NCI-H774 (cell line): ENCODE measurements around the gene EFCC1.

ENCODE experiments used
- DNase-seq: peaks from one replicate; lab custom pipeline; 2025; lab: John Stamatoyannopoulos, UW

Gene EFCC1

GRCh38 chr3:129014793-129015345, 13.8 kb downstream of the EFCC1 start:
- DNase-seq = no peak

DNA sequence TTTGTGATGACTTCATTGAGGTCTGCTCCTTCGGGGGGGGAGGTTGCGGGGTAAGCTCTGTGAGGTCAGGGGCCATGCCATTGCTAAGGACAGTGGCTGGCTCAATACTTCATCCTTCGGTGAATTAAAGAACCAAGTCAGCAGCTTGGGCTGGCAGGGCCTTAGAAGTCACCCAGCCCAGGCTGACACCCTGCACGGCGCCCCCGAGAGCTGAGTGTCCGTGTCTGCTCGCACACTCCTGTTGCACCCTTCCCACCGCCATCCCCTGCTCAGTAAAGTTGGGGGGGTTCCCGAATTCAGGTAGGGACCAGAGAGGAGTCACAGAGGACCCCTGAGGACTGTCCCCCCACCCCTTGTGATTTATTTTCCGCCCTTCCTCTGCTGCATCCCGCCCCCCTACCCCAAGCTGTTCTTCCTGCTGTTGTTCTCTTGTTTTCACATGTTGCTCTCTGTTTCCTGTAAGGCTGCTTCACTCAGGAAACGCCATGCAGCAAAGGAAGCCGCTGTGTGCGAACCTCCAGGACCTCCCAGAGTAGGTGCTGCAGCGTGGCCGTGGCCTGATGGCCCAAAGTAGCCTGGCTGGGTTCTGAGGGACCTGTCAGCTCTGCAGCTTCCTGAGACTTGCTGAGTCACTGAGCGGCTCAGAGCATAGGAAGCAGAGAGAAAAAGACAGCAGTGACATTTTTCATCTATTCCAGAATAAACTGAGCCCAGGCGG, 14.4 kb downstream of the EFCC1 start:
- DNase-seq = no peak

DNA sequence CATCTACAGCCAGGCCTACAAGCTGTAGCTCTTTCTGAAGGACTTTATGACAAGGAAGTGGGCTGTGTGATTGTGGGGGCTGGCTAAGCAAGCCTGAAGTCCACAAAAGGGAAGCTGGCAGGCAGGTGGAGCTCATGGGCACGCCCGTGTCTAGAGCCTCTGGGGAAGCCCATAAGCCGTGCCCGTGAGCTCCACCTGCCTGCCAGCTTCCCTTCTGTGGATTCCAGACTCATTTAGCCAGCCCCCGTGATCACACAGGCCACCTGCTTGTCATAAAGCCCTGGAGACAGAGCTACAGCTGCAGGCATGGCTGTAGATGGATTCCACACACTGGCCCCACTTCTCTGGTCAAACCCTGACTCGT, 15.2 kb downstream of the EFCC1 start:
- DNase-seq = peak; percentile 83

DNA sequence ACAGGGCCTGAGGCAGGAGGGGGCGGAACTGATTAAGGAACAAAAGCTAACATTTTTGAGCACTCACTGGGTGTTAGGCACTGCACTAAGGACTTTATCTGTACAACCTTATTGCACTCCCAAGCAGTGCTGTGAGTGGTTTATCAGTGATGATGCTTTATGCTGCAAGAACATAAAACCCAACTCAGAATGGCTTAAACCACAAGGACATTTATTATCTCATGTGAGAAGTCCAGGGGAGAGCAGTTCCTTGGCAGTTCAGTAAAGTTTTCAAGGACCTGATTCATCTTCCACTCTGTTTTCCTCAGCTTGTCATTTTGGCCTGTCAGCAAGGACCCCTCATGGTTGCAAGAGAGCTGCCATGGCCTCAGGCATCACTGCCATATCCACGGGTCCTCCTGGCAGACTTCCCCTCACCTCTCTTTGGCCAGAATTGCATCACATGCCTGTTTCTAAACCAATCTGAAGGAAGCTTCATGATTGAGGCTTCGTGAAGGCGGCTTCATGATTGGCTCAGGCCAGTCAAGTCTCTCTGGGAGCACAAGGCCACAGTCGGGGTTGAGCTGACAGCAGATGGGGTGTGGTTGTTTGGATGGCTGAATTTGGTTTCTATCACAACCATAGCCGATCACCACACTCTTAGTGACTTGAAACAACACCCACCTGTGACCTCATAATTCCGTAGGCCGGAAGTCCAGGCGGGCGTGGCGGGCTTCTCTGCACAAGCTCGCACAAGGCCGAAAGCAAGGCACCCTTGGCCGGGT, 15.8 kb downstream of the EFCC1 start:
- no peak for DNase-seq

- DNase-seq = no peak
These were observed 16.4 kb downstream of the EFCC1 start for GRCh38 chr3:129017484-129017899.

DNA sequence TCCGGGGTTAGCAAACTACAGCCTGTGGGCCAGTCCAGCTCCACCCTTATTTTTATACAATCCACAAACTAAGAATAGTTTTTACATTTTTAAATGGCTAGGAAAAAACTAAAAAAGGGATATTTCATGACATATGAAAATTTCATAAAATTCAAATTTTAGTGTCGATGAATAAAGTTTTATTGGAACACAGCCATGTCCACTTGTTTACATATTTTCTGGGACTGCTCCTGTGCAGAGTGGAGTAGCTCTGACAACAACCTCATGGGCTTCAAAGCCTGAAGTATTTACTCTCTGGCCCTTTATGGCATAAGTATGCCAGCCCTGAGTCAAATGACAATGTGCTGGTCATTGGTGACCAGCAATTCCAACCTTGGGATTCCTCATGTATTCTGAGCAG, 17.2 kb downstream of the EFCC1 start:
- DNase-seq = peak; percentile 10

- DNase-seq = no peak
These were observed 17.6 kb downstream of the EFCC1 start for GRCh38 chr3:129018751-129019150.

DNA sequence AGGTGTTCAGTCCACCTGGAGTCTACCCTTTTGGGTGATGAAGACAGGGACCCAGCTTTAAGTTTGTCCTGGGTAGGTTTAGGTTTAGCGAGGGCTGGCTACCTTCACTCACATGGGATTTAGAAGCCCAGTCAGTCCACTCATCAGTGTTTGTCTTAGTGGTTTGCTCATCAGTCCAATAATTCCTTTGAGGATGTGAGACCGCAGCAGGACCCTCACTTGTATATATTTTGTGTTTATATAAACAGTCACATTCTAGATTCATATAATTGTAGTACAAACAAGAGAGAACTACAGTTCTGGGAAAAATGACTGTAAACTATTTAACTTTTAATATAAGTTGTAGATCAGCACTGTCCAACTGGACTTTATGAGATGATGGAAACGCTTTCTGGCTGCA, 18.2 kb downstream of the EFCC1 start:
- DNase-seq = no peak

GRCh38 chr3:129020691-129021090, 19.6 kb downstream of the EFCC1 start:
- no peak for DNase-seq

DNA sequence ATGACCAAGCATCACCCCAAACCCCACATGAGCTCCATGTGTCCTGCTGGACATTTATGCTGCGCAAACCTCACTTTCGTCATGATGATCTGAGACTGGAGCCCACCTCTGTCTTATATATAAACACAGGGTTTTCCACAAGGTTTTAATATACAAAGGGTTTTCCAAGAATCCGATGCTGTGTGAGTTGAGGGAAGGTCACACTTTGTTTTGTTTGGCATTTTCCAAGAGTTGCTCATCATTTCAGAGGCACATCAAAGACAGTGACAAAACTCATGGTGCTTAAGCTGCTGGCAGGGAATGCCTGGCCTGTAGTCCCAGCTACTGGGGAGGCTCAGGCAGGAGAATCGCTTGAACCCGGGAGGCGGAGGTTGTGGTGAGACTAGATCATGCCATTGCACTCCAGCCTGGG, 20.0 kb downstream of the EFCC1 start:
- DNase-seq = no peak

DNA sequence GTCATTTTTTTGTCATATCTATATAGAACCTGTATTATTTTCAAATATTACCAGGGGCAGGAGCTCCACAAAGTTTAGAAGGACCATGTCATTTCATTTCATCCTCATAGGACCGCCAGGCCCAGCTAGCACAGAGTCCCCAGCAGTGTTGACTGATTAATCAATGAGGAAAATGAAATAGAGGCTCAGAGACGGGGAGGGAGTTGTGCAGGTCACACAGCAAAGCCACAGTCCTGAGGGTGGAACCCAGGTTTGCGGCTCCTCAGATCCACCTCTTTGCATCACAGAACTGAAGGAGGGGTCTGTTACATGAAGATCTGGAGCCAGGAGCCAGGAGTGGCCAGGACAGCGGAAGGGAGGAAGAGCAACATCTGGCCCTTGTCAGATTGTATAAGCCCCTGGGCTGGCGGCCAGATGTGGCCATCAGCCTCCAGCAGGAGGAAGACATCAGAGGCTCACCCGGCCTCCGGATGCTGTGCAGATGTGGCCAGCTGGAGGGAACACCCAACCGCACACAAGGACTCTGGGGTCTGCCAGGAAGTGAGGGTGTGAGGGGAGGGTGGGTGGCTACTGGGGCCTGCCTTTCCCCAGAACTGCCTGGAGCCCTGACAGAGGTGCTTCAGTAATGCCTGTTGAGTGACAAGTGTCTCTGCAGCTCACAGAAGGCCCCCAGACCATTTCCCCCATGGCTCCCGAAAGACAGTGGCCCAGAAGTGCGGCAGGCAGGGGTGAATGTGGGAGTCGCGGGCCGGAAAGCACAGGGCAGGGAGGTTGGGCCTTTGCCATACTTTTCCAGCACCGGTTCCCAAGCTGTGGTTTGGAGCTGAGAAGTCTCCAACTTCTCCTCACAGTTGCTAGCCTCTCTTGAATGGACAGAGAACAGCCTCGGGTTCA, 21.3 kb downstream of the EFCC1 start:
- no peak for DNase-seq

DNA sequence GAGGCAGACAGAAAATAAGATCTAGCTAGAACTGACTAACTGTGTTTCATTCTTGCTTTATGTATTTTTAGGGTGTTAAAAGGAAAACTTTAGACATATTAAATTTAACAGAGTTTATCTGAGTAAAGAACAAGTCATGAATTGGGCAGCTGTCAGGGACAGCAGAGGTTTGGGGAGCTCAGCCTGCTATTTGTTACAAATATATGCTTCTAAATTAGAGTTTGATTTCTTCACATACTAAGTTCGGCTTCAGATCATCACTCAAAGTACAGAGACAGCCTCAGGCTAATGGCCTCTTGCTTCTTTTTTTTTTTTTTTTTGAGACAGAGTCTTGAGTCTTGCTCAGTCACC, 21.9 kb downstream of the EFCC1 start:
- no peak for DNase-seq

GRCh38 chr3:129023909-129024308, 22.8 kb downstream of the EFCC1 start:
- DNase-seq = no peak

GRCh38 chr3:129025108-129025507, 24.0 kb downstream of the EFCC1 start:
- DNase-seq = no peak

DNA sequence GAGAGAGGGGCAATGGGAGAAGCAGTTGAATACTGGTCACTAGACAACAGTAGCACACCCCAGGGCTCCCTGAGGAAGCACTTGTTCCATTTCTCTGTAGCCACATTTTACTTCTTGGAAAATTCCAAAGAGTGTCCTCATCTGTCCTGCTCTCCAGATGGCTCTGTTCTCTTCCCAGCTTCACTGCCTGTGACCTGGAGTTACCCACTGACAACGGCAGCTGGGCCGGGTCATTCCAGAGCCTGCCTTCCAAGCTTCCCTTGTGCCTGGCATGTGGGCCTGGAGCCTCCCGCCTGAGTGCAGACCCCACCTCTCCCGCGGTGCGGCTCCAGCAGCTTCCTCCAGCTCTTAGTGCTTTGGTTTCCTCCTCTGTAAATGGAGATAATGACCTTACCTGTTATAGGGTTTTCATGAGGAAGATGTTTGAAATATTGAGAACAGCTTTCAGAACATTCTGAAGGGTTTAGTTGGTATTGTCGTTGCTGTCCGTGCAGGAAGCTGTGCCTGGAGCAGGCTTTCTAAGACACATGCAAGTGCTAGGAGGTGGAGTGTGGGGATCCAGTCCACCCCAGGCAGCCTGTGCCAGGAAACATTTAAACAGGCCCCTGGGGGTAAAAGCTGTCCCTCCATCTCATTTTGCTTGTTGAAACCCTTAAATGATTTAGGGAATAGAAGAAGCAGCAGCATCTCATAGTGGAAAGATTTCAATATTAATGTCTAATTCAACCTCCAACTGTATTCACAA, 24.8 kb downstream of the EFCC1 start:
- DNase-seq = no peak

DNA sequence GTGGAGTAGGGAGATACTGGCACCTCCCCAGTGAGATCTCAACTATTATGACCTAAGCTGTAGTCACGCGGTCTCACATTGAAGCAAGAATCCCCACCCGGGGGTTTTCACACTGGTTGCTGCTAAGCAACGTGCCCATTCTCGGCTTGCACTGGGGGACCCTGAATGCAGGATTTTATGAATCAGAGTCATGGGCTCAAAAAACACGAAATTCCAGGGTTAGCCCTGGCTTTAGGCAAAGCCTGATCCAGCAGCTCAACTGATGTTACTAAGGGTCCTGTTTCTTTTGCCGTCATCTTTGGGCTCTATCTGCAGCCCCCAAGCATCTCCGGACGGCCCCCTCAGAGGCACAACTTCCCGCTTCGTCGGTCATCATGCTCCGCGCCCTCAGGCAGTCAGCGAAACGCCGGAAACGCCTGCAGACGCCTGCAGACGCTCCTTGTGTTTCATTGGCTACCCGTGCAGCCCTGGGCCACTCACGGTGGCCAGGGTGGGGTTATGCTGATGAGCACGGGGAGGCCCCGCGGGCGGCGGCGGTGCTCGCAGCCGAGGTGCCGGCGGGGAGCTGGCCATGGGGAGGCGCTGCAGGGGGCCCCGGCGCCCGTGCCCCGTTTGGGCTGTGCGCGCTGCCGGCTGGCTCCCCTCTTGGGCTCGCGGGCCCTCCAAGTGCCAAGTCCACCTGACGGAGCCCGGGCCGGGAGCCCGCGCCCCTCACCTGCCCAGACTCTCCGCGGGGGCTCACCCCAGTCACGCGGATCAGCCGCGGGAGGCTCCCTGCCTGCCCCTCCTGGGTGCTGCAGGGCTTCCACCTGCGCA, 25.8 kb downstream of the EFCC1 start:
- DNase-seq = peak; percentile 96

DNA sequence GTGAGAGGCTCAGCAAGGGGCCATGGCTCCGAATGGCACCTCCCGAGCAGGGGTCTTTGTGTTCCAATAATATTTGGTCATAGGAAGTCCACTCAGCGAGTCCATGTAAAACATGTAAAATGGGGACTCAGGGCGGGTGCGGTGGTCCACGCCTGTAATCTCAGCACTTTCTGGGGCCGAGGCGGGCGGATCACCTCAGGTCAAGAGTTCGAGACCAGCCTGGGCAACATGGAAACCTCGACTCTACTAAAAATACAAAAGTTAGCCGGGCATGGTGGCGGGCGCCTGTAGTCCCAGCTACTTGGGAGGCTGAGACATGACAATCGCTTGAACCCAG, 26.4 kb downstream of the EFCC1 start:
- no peak for DNase-seq

GRCh38 chr3:129028866-129029265, 27.8 kb downstream of the EFCC1 start:
- DNase-seq = no peak

GRCh38 chr3:129030611-129031010, 29.5 kb downstream of the EFCC1 start:
- DNase-seq = no peak

DNA sequence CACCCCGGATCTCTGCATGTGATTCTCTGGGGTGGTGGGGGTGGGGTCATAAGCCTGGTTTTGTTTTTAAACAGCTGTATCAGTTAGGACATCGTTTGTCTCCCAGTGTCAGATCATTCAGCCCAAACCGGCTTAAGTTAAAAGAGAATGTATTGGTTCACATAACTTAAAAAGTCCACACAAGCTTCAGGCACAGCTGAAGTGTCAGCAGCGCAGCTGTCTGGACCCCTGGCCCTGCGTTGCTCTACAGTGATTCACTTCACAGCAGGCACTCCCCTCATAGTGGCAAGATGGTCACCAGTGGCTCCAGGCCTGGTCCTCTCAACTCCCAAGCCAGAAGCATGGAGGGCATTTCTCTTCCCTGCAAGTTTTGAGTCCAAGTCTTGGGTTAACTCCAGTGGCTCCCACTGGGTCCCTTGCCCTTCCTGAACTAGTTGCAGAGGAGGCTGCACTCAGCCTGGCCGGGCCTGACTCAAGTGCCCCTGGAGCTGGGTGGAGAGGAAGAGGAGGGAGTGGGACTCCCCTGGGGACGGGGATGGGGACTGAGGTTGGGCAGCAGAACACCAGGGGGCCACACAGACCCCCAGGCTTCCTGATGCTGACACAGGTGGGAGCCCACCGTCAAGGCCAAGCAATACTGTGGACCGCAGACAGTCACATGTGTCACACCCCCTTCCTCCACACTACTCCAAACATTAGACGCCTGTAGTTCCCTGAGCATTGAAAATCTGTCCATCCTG, 30.5 kb downstream of the EFCC1 start:
- no peak for DNase-seq
